Activated T-cell treated with anti-CD3 and anti-CD28 coated beads, Interleukin-2, amount 50 U/mL, for 4 hours (primary cell): ENCODE measurements around the gene IGSF3. TPM values are rescaled to one million over a fixed set of nuclear protein-coding genes. Genes with fewer than 3 reads are reported as not detected.
"Not testable (repeated sequence)": the region's sequence is repeated elsewhere in the genome, so short reads cannot be mapped to it uniquely, and the experiment has no call there.

ENCODE experiments used
- ATAC-seq, 2 donors: fragments of 200-7000 bp; cut with Tn5 transposase; one replicate each; pipeline ENCODE4 v1.10.0; 2021
- DNase-seq: peaks from one replicate; pipeline ENCODE4 v3.0.0-alpha.2; 2020
- H3K27me3 Mint-ChIP-seq: one replicate; pipeline ENCODE4 v1.8.0; 2021; ENCODE audit warnings: low read depth, mixed read lengths
- H3K36me3 Mint-ChIP-seq: one replicate; pipeline ENCODE4 v1.8.0; 2022; ENCODE audit warnings: mixed read lengths; ENCODE audit not compliant: insufficient read depth
- H3K4me1 Mint-ChIP-seq: one replicate; pipeline ENCODE4 v1.8.0; 2021; ENCODE audit warnings: low read depth, mixed read lengths
- H3K4me3 Mint-ChIP-seq: one replicate; pipeline ENCODE4 v1.8.0; 2021; ENCODE audit warnings: mild to moderate bottlenecking, moderate library complexity, mixed read lengths
- H3K9me3 Mint-ChIP-seq: one replicate; pipeline ENCODE4 v1.8.0; 2021; ENCODE audit warnings: mixed read lengths
- total RNA-seq, 3 donors: library from RNA; stranded (reverse); gene quantifications; one replicate each; pipeline ENCODE4 v1.2.1, GENCODE V29; 2021

Gene IGSF3
- total RNA-seq, 3 donors from 2014 or later, result 4.0 to 7.6 (median 4.8) TPM

DNA sequence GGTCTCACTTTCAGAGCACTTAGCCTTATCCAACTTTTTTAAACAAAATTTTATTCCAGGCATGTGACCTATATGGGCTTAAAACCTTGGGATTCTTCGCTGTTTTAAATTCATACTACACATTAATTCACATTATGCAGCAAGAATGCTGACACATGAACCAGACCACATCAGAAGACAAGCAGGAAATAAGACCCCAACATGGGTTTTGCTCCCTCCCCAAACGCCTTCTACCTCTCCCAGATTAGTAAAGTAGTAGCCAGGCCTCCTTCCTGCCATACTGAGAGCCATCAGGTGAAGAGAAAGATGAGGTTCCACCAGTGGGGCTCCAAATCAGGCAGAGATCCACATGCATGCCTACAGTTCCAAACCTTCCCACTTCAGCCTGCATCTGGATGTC is 3.7 kb downstream of the IGSF3 start:
- ATAC-seq (no peak), DNase-seq (no peak)
- H3K4me3 Mint-ChIP-seq, result no peak overlapping the region
- H3K36me3 Mint-ChIP-seq, result no peaks in the 10 kb centered on the region
- no peaks in the 10 kb centered on the region for H3K9me3 Mint-ChIP-seq
- peaks cover 37% of the 10 kb centered on the region for H3K27me3 Mint-ChIP-seq
- peaks cover 4% of the 10 kb centered on the region for H3K4me1 Mint-ChIP-seq

DNA sequence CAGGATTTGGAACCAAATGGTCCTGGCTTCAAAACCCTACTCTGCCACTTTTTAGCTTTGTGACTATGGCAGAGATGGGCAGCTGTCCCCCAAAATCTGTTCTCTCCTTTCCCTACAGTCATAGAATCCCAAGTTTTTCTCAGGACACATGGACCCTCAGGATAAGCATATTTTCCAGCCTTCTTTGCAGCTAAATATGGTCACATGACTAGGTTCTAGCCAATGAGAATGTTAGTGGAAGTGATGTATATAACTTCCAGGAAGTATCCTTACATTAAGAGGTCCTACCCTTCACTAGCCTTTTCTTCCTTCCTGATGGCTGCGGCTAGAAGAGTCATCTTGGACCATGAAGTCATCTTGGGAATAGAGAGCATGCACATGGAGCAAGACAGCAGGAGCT is 5.9 kb downstream of the IGSF3 start:
- Mint-ChIP-seq H3K27me3 (peaks cover 29% of the 10 kb centered on the region), H3K36me3 (no peaks in the 10 kb centered on the region), H3K9me3 (no peaks in the 10 kb centered on the region), H3K4me1 (peaks cover 3% of the 10 kb centered on the region), H3K4me3 (no peak overlapping the region)
- no peak for DNase-seq
- ATAC-seq, result no peak

DNA sequence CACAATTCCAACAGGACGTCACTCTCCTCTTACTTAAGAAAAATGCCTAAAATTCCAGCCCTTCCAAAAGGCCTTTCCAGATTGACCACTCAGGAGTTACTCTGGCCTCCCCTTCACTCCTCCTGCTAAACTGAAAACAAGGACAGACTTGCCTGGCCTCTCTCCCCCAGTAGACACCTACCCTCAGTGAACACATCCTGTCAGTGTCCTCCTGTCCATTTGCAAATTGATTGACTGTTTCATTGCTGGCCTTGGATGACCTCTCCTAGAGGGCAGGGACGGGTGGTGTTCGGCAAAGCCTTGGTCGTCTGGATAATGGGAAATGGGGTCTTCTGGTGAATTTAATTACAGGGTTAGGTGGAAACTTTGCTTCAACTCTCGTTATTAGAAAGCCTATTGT is 8.9 kb downstream of the IGSF3 start:
- H3K27me3 Mint-ChIP-seq, DNase-seq, ATAC-seq, H3K36me3 Mint-ChIP-seq, H3K4me1 Mint-ChIP-seq, H3K9me3 Mint-ChIP-seq, H3K4me3 Mint-ChIP-seq: not testable (repeated sequence)

DNA sequence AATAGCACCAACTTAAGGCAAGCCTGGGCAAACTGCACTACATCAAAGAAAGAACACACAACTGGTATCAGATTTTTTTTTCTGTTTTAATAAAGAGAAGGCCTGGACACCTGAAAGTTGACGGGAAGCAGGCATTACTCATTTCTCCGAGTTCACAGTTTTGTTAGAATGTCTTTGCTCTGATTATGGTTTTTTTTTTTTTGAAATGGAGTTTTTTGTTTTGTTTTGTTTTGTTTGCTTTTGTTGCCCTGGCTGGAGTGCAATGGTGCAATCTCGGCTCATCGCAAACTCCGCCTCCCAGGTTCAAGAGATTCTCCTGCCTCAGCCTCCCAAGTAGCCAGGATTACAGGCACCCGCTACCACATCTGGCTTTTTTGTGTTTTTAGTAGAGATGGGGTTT is 9.7 kb downstream of the IGSF3 start:
- H3K4me3 Mint-ChIP-seq, H3K4me1 Mint-ChIP-seq, H3K9me3 Mint-ChIP-seq, H3K36me3 Mint-ChIP-seq, DNase-seq, ATAC-seq, H3K27me3 Mint-ChIP-seq: not testable (repeated sequence)

DNA sequence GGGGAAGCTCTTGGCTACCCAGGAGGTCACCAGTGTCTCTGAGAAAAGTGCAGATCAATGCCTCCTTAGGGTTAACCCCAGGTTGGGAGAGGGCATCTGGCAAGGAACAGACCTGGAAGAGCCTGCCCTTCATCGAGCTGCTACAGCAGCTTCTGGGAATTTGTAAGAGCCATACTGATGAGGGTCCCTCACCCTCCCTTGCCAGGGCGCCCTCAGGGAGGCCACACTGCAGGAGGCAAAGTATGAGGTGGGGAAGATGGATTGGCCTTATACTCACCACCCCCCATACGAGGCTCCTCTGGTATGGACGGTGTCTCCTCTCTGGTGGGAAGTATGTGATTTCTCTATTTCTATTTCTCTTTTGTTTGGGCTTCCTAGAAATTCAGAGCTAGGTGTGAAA is 13.2 kb downstream of the IGSF3 start:
- Mint-ChIP-seq H3K9me3 (no peaks in the 10 kb centered on the region), H3K27me3 (peaks cover 7% of the 10 kb centered on the region), H3K4me1 (no peaks in the 10 kb centered on the region), H3K36me3 (no peaks in the 10 kb centered on the region), H3K4me3 (no peak overlapping the region)
- no peak for DNase-seq
- ATAC-seq, result no peak

DNA sequence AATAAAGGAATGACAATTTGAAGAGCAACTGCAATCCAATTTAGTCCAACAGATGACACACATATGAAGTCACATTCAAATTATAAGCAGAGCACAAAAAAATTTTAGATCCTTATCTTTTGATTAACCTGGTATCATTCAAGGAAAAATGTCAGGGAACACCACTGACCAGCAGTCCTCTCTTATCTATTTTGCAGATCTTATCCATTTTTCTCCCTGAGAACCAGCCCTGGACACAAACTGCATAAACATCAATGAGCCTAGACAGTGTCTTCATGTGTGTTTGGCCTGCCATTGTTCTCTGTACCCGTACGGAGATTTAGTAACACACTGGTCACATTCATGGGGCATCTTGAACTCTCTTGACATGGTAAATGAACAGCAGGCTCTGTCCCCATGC is 14.9 kb downstream of the IGSF3 start:
- H3K4me1 Mint-ChIP-seq, ATAC-seq, H3K36me3 Mint-ChIP-seq, H3K9me3 Mint-ChIP-seq, DNase-seq, H3K27me3 Mint-ChIP-seq, H3K4me3 Mint-ChIP-seq: not testable (repeated sequence)

DNA sequence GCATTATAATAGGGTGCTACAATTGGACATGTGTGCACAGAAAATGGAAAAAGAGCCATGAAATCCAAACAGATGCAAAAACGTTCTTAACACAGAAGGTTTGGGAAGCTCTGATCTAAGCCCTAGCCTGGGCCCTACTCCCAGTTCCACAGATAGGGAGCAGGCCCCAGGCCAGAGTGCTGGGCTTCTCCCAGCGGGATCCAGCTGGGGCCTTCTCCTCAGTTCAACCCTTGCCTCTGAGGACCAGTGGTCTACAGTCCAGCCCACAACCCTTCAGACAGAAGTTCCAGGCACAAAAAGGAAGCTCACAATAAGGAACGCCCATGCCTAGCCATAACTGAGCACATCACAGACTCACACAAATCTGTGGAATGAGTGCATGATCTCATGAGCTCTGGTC is 16.8 kb downstream of the IGSF3 start:
- H3K9me3 Mint-ChIP-seq, ATAC-seq, H3K4me1 Mint-ChIP-seq, H3K4me3 Mint-ChIP-seq, H3K36me3 Mint-ChIP-seq, H3K27me3 Mint-ChIP-seq, DNase-seq: not testable (repeated sequence)

DNA sequence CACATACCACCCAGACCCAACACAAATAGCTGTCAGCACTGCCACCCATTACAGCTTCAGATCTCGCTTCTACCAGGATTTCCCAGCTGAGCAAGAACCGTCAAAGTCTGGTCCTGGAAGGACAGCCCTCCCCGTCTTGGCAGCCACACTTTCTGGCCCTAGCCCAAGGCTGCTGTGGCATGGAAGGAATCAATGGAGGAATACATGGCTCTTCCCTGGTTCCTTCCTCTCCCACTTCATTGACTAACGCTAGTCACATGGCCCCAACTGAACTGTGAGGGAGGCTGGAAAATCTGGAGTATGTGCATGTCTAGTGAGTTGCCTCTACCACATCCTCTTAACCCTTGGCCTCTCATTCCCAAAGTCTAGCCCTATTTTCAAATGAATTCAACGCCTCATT is 18.5 kb downstream of the IGSF3 start:
- H3K27me3 Mint-ChIP-seq, H3K4me3 Mint-ChIP-seq, H3K9me3 Mint-ChIP-seq, H3K36me3 Mint-ChIP-seq, H3K4me1 Mint-ChIP-seq, DNase-seq, ATAC-seq: not testable (repeated sequence)

DNA sequence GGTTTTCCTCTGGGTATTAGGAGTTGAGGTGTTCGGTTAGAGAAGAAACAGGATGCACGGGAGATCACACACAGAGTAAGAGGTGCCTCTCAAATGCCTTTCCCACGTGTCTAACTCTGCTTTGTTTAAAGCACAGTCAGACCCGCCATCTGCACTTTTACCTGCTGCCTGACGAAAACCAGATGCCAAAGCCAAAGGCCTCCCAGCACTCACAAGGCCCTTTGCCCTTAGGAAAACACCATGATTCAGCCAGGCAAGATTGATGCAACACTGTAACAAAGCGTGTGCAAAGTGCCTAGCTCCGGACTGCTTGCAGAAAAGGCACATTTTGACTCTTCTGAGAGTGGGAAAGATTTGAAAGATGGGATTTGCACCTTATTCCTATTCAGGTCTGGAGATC is 19.2 kb downstream of the IGSF3 start:
- not testable (repeated sequence) for H3K9me3 Mint-ChIP-seq, H3K36me3 Mint-ChIP-seq, ATAC-seq, H3K4me1 Mint-ChIP-seq, H3K4me3 Mint-ChIP-seq, DNase-seq
- H3K27me3 Mint-ChIP-seq, result peaks cover 13% of the 10 kb centered on the region

DNA sequence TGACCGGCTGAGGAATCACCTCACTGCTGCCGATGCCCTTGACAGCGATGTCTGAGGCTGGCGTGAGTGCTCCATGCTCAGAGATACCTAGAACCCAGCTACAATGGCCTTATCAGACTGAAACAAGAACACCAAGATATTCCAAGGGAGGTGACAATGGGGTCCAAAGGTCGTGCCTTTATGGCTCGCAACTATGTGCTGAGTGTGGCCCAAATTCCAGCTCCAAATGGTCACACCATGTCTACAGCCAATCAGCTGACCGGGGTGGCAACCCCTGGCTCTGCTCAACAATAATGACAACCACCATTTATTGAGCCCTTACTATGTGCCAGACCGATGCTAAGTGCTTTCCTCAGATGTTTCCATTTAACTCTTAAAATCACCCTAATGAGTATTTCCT is 20.3 kb downstream of the IGSF3 start:
- H3K9me3 Mint-ChIP-seq, H3K4me1 Mint-ChIP-seq: not testable (repeated sequence)
- H3K27me3 Mint-ChIP-seq, result peaks cover 14% of the 10 kb centered on the region

DNA sequence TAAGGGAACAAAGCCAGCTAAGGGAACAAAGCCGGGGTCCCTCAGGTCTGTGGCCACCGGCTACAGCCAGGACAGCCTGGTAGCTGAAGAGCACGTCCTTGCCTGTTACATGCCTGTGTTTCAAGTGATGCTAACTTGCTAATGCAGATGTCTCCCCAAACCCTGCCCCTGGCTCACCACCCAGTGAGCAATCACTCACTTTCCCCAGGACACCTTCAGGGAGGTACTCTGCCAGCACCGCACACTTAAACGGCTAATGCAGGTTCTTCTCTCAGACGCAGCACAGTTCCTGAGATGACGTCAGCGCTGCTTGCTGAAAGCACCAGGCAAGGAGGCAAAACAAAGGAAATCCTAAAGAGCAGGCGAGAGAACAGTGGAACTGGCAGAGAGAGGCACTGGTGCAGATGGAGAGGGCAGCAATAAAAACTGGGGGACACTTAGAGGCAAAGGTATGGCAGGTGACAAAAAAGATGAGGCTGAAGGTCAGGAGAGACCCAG is 20.8 kb downstream of the IGSF3 start:
- not testable (repeated sequence) for H3K9me3 Mint-ChIP-seq, ATAC-seq, DNase-seq, H3K36me3 Mint-ChIP-seq, H3K4me1 Mint-ChIP-seq, H3K4me3 Mint-ChIP-seq
- peaks cover 14% of the 10 kb centered on the region for H3K27me3 Mint-ChIP-seq

More for the DNA sequence above, 20.3 kb downstream of the IGSF3 start:
- H3K4me3 Mint-ChIP-seq, ATAC-seq, H3K36me3 Mint-ChIP-seq, DNase-seq: not testable (repeated sequence)

DNA sequence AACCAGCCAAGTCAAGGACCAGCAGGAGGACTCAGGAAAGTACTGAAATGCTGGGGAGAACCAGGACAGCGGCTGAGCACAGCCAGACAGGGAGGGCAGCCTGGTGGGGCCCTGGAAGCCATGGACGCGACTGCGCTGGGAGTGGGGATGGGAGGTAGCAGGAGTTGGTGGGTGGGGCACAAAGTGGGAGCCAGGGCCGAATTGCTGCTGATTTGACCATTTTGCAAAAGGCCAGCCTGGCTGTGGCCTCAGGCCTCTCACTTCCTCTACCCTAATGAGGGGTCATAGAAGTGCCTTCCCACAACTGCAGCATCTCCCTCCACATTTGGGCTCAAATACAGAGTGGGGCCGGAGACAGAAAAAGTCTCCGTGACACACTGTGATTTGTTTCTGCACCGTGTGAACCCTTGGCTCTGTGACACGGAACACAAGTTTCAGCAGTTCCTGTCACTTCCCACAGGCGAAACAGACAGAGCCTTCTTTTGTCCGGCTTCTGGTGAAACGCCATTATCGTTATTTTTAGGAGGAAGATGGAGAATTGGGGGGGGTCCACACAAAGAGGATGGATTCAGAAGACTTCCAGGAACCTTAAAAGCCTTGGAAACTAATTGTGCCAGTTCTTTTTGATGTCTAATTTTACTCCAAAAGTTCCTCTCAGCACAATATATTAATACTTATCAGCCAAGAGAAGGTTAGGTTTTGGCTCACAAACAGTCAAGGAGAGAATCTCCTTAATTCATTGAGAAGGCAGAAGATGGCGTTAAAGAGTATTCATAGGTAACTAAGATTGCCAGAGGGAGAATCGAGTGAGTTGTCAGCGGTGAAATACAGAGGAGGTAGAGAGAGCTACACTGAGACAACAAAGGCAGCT is 21.5 kb downstream of the IGSF3 start:
- H3K36me3 Mint-ChIP-seq, DNase-seq: not testable (repeated sequence)
- H3K27me3 Mint-ChIP-seq, result peaks cover 15% of the 10 kb centered on the region

DNA sequence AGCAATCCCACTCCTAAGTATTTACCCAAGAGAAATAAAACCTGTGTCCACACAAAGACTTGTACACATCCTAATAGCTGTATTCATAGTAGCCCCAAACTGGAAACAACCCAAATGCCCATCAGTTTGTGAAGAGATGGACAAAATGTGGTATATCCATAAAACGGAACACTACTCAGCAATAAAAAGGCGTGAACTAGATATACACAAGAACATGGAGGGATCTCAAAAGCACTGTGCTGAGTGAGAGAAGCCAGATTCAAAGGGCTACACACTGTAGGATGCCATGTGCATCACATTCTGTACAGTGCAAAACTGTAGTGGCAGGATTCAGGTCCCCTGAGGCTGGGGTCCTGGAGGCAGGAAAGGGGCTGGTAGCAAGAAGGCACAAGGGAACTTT is 22.5 kb downstream of the IGSF3 start:
- not testable (repeated sequence) for H3K4me3 Mint-ChIP-seq, H3K9me3 Mint-ChIP-seq, H3K36me3 Mint-ChIP-seq, H3K4me1 Mint-ChIP-seq, ATAC-seq, DNase-seq
- H3K27me3 Mint-ChIP-seq, result peaks cover 17% of the 10 kb centered on the region

More for the DNA sequence above, 21.5 kb downstream of the IGSF3 start:
- ATAC-seq, H3K9me3 Mint-ChIP-seq, H3K4me1 Mint-ChIP-seq, H3K4me3 Mint-ChIP-seq: not testable (repeated sequence)

DNA sequence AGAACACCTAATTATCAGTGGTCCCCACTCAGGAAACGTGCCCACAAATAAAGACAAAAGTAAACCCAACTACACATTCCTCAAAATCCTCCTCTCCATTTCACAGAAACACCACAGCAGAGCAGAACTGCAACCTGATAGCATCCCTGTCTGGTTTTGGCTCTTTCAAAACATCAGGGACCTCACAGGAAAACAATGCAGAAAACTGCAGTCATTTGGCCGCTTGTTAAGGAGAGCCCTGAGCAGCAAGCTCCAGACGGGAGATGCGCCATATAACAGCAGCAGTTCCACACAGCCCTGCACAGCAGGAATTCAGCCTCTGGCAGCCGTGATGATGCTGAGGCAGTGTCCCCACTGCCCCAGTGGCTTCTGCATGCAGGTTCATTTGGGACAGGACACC is 23.4 kb downstream of the IGSF3 start:
- DNase-seq, H3K4me3 Mint-ChIP-seq, H3K9me3 Mint-ChIP-seq, H3K4me1 Mint-ChIP-seq, H3K36me3 Mint-ChIP-seq, ATAC-seq: not testable (repeated sequence)
- peaks cover 13% of the 10 kb centered on the region for H3K27me3 Mint-ChIP-seq

DNA sequence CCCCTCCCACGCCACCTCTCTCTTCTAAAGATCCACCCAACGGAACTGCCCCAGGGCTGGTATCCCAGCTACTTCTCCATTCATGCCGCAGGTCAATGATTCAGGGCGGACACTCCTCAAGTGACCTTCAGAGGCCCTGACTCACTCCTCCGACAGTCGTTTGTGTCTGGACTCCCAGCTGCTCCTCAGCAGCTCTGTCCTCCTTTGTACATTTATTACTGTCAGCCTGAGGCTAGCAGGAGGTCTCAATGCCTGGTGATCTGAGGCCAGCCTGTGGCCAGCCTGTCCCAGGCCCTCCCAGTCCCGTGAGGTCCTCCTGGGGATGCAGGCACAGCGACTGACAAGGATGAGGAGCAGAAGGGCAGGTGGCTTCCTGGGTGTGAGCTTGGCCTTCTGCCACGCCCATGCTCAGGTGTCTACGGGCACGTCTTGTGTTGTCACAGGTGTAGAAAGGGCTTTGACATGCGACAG is 24.2 kb downstream of the IGSF3 start:
- DNase-seq, H3K4me3 Mint-ChIP-seq, H3K36me3 Mint-ChIP-seq, ATAC-seq, H3K9me3 Mint-ChIP-seq, H3K4me1 Mint-ChIP-seq: not testable (repeated sequence)
- H3K27me3 Mint-ChIP-seq, result peaks cover 16% of the 10 kb centered on the region
